KOPT-K1 (cell line): ENCODE results near the gene TCAP.

ENCODE experiments used
- H3K27ac ChIP-seq: fragments of 200-600 bp; sonication (generic); 2 replicates; pipeline ENCODE4 v1.5.1; 2016; ENCODE audit warnings: antibody characterized with exemption, mild to moderate bottlenecking, low read depth, low read length; ENCODE audit not compliant: poor library complexity, severe bottlenecking
- H3K36me3 ChIP-seq: fragments of 200-600 bp; sonication (generic); 2 replicates; pipeline ENCODE4 v1.5.1; 2017; ENCODE audit warnings: antibody characterized with exemption, mild to moderate bottlenecking, low read length, moderate library complexity; ENCODE audit not compliant: insufficient read depth
- H3K9me3 ChIP-seq: fragments of 200-600 bp; sonication (generic); 2 replicates; pipeline ENCODE4 v1.5.1; 2017; ENCODE audit warnings: antibody characterized with exemption, low read length, mild to moderate bottlenecking; ENCODE audit not compliant: insufficient read depth, poor library complexity, severe bottlenecking

Gene TCAP

GRCh38 chr17:39626171-39627046 is 38.7 kb upstream of the TCAP start, which contains the start of gene PPP1R1B:
Gene PPP1R1B, plus strand, starts transcription at chr17:39626952. Its CDS starts 441 bp downstream, at chr17:39627393.
- H3K9me3 ChIP-seq, result no peaks in the 10 kb centered on the region
- no peak within 1 kb of the TSS for H3K27ac ChIP-seq
- H3K36me3 ChIP-seq, result no peaks in the 10 kb centered on the region

- H3K36me3 ChIP-seq, result no peaks in the 10 kb centered on the region
- no peak overlapping the region for H3K27ac ChIP-seq
- no peaks in the 10 kb centered on the region for H3K9me3 ChIP-seq
Observed at GRCh38 chr17:39627047-39627711, 38.0 kb upstream of the TCAP start.

- no peaks in the 10 kb centered on the region for H3K9me3 ChIP-seq
- no peaks in the 10 kb centered on the region for H3K36me3 ChIP-seq
- no peak overlapping the region for H3K27ac ChIP-seq
Observed at GRCh38 chr17:39627712-39628516, 37.2 kb upstream of the TCAP start.

GRCh38 chr17:39628655-39629493 is 36.3 kb upstream of the TCAP start:
- H3K9me3 ChIP-seq, result no peaks in the 10 kb centered on the region
- no peaks in the 10 kb centered on the region for H3K36me3 ChIP-seq
- H3K27ac ChIP-seq, result no peak overlapping the region

GRCh38 chr17:39629494-39629880 is 35.7 kb upstream of the TCAP start:
- H3K36me3 ChIP-seq, result no peaks in the 10 kb centered on the region
- no peaks in the 10 kb centered on the region for H3K9me3 ChIP-seq
- no peak overlapping the region for H3K27ac ChIP-seq

- H3K36me3 ChIP-seq, result no peaks in the 10 kb centered on the region
- H3K9me3 ChIP-seq, result no peaks in the 10 kb centered on the region
- no peak overlapping the region for H3K27ac ChIP-seq
Observed at GRCh38 chr17:39629898-39630297, 35.3 kb upstream of the TCAP start.

- Histone ChIP-seq H3K9me3 (no peaks in the 10 kb centered on the region), H3K36me3 (no peaks in the 10 kb centered on the region), H3K27ac (peak overlapping the region; percentile 51)
Observed at GRCh38 chr17:39631403-39631802, 33.7 kb upstream of the TCAP start.

GRCh38 chr17:39632153-39632941 is 32.8 kb upstream of the TCAP start:
- Histone ChIP-seq H3K27ac (peak overlapping the region; percentile 51), H3K9me3 (no peaks in the 10 kb centered on the region), H3K36me3 (no peaks in the 10 kb centered on the region)

- H3K9me3 ChIP-seq, result no peaks in the 10 kb centered on the region
- H3K27ac ChIP-seq, result no peak overlapping the region
- no peaks in the 10 kb centered on the region for H3K36me3 ChIP-seq
Observed at GRCh38 chr17:39633570-39634183, 31.5 kb upstream of the TCAP start.

GRCh38 chr17:39634384-39634871 is 30.7 kb upstream of the TCAP start:
- H3K27ac ChIP-seq, result no peak overlapping the region
- H3K9me3 ChIP-seq, result no peaks in the 10 kb centered on the region
- 0 out of 2 replicates have a peak, but pooled peaks cover 1% of the 10 kb centered on the region for H3K36me3 ChIP-seq

- peak overlapping the region; percentile 82 for H3K27ac ChIP-seq
- H3K36me3 ChIP-seq, result peaks cover 10% of the 10 kb centered on the region; the same call in 1 of the 2 replicates
- no peaks in the 10 kb centered on the region for H3K9me3 ChIP-seq
Observed at GRCh38 chr17:39635614-39636176, 29.5 kb upstream of the TCAP start.

GRCh38 chr17:39636587-39636926 is 28.6 kb upstream of the TCAP start:
- peak overlapping the region; percentile 82 for H3K27ac ChIP-seq
- H3K9me3 ChIP-seq, result no peaks in the 10 kb centered on the region
- H3K36me3 ChIP-seq, result peaks cover 15% of the 10 kb centered on the region; the same call in 1 of the 2 replicates
